GM21576 (cell line): ENCODE data around the gene PHLDB1.

Experiments used
- ATAC-seq: cut with Tn5 transposase; IDR thresholded peaks from one replicate; pipeline ENCODE4 v1.9.1; 2021; ENCODE audit warnings: mild to moderate bottlenecking, moderate library complexity; ENCODE audit not compliant: unreplicated experiment

Gene PHLDB1

GRCh38 chr11:118638726-118639125 is 31.3 kb downstream of the PHLDB1 start:
- ATAC-seq: no peak

DNA sequence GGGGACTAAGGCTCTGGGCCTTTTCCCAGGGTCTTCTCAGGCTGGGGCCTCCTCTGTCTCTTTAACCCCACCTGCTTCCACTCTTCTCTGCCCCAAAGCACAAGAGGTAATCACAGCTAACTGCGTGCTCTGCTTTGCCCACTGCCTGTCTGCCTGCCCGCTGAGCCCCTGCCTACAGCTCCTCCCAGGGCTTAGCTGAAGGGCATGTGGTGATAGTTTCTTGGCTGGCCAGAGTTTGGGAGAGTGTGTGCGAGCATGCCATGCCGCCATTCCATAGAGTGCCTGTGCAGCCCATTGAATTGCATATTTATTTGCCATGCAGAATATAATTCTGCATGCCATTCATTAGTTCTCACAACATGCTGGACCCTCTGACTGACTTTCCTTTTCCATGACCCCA is 32.5 kb downstream of the PHLDB1 start:
- ATAC-seq: no peak

DNA sequence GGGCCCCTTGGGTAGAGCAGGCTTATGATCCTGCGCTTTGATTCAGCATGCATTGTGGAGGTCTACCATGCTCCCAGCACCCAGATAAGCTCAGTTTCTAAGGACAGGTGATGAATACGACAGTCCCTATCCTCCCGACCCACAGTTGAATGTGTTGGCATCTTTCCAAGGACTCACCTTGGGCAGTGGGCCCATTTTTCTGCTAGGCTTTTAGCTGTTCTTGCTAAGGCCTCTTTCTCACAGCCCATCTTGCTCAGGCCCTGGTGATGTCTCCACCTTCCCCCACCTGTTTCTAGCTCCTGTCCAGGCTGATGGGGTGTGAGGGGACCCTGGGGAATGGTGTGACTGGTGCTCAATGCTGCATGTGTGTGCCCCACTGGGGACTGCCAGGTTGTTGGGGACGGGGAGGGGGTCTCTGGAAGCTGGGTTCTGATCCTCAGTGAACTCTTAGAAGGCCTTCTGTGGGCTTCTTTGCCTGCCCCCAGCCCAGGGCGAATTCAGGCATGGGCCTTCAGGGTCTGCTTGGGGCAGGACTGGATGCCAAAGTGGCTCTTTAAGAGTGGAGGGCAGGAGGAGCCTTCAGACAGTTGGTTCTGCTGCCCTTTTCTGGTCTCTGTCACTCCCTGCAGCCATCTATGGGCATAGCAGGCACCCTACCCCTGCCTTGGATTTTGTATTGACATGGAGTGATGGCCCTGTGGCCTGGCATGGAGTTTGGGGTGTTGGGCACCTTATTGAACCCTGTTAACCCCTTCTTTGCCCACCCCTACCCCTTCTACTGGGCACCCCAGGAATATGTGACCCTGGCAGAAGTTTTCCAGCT is 33.1 kb downstream of the PHLDB1 start:
- ATAC-seq: no peak

DNA sequence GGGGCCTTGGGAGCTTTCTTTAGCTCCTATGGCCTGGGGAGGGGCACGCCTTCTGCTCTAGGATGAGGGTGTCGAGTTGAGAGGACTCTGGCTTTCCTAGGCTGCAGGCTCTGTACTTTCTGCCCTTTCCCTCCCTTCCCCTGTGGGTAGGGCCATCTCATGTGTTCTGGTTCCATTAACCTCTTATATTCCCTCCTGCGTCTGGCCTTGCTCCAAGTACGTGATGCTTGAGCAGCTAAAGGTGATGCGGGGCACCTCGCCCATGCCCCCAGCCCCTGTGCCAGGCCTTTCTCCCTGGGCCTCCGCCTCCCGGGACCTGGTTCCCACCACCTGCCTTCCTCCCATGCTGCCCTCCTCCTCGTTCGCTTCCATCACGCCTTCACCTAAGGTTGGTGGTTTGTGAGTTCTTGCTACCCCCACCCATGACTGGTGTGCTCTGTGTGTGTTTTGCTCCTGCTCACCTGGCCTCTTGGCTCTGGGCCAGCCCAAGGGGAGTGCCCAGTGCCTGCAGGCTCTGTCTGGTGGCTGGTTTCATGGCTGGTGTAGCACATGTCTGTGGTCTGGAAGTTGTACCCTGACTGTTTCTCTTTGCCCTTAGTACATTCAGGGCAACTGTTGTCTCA is 34.1 kb downstream of the PHLDB1 start:
- no peak for ATAC-seq

DNA sequence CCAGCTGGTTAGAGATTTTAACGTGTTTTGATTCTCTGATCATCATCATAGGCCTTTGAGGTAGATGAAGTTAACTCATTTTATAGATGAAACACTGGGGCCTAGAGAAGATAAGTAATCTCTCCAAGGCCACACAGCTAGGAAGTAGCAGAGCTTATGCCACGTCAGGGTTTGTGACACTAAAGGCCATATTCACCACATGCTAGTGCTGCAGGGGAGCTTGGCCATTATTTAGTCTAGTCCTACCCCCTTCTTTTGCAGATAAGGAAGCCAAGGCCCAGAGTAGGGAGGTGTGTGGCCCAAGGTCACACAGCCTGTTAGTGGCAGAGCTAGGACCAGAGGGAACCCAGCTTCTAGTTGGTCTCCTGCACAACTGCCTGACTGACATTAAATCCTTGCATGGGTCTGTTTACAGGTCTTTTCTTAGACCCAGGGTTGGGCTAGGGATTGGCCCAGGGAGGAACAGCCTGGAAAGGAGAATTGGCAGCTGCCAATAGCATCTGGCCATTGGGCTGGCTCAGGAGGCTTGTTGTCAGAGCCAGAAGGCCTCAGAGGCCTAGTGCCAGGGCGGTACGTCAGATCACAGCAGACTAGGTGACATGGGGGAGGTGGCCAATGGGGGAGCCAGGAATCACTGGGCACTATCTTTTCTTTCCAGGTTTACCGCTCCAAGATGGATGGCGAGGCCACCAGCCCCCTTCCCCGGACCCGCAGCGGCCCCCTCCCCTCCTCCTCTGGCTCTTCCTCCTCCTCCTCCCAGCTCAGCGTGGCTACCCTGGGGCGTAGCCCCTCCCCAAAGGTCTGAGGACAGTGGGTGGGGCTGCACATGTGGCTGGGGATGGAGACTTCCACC is 36.0 kb downstream of the PHLDB1 start:
- no peak for ATAC-seq

GRCh38 chr11:118643995-118644345 is 36.6 kb downstream of the PHLDB1 start:
- ATAC-seq: no peak

- no peak for ATAC-seq
These were observed 37.1 kb downstream of the PHLDB1 start for GRCh38 chr11:118644496-118644895.

DNA sequence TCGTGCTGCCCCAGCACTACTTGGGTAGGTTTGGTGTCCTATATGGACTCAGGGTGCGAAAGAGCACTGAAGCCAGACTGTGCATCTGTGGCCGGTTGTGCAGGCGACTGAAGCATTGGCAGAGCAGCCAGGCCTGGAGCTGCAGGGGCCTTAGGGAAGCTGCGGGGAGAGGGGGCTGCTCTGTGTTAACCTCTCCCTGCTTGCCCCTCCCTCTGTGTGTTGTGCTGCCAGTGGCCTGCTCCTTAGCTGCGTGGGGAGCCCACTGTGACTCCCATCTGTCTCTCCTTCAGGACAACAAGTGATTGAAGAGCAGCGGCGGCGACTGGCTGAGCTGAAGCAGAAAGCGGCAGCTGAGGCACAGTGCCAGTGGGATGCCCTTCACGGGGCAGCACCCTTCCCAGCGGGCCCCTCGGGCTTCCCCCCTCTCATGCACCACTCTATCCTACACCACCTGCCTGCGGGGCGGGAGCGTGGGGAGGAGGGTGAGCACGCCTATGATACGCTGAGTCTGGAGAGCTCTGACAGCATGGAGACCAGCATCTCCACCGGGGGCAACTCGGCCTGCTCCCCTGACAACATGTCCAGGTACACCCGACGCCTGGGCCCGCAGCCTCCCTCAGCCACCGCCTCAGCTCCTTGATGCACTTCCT is 37.8 kb downstream of the PHLDB1 start:
- no peak for ATAC-seq

- no peak for ATAC-seq
These were observed 39.0 kb downstream of the PHLDB1 start for GRCh38 chr11:118646393-118646792.

DNA sequence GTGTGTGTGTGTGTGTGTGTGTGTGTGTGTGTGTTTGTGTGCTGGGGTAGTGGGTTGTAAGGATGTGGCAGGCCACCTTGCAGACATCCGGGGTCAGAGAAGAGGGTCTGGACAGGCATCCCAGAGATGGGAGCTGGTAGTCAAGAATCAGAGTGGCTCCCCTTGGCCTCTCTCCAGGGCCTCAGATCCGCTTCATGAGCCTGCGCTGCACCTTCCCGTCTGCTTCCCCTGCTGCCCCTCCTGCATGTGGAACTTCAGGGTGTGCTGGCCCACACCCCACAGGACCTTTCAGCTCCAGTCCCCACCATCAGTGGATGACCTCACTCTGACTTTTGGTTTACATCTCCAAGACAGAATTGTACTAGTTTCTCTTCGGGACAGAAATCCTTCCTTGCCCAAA is 40.9 kb downstream of the PHLDB1 start:
- ATAC-seq: no peak

- ATAC-seq: no peak
These were observed 42.5 kb downstream of the PHLDB1 start for GRCh38 chr11:118649941-118650340.

- no peak for ATAC-seq
These were observed 43.0 kb downstream of the PHLDB1 start for GRCh38 chr11:118650366-118650765.

GRCh38 chr11:118651820-118652219 is 44.4 kb downstream of the PHLDB1 start:
- ATAC-seq: no peak

DNA sequence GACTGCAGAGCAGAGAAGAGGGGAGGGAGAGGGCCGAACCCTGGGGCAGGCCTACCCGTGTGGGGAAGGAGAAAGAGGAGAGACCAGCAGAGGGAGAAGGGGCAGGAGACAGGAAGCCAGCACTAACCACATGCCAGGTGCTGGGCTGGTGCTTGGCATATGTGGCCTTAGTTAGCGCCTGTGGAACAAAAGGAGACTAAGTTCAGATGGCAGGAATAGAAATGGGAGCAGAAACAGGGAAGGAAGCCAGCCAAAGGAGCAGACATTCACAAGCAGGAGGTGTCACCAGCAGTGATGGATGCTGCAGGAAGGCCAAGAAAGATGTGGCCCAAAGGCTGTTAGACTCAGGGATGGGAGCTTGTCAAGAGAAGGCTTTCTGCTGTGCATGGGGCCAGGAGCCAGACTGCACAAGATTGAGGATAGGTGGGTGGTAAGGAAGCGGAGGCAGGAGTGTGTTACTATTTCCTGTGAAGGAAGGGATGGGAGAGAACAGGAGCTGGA is 45.3 kb downstream of the PHLDB1 start:
- ATAC-seq: no peak

GRCh38 chr11:118653684-118654390 is 46.4 kb downstream of the PHLDB1 start:
- no peak for ATAC-seq

- ATAC-seq: no peak
These were observed 48.2 kb downstream of the PHLDB1 start for GRCh38 chr11:118655486-118656190.

GRCh38 chr11:118656563-118657165 is 49.2 kb downstream of the PHLDB1 start:
- ATAC-seq: no peak

GRCh38 chr11:118657238-118657637 is 49.8 kb downstream of the PHLDB1 start:
- ATAC-seq: no peak

- ATAC-seq: no peak
These were observed 50.5 kb downstream of the PHLDB1 start for GRCh38 chr11:118657709-118658428.
